Mononuclear cell (primary cell): Measurements from ENCODE around the gene CCDC57. TPM values are rescaled to one million over a fixed set of nuclear protein-coding genes. Genes with fewer than 3 reads are reported as not detected.
"Not testable (repeated sequence)": the region's sequence is repeated elsewhere in the genome, so short reads cannot be mapped to it uniquely, and the experiment has no call there.

ENCODE experiments used
- H3K27me3 ChIP-seq: 2 replicates; pipeline ENCODE4 v1.6.0; 2011; ENCODE audit warnings: low read length, control low read depth; ENCODE audit not compliant: insufficient read depth
- H3K4me1 ChIP-seq: 2 replicates; pipeline ENCODE4 v1.5.1; 2011; ENCODE audit warnings: mild to moderate bottlenecking, low read length, control low read depth; ENCODE audit not compliant: insufficient read depth
- H3K4me3 ChIP-seq: 2 replicates; pipeline ENCODE4 v1.5.1; 2011; ENCODE audit warnings: mild to moderate bottlenecking, low read length, moderate library complexity
- H3K9me3 ChIP-seq: 2 replicates; pipeline ENCODE4 v1.5.1; 2011; ENCODE audit warnings: low read depth, mild to moderate bottlenecking, control low read depth, low read length
- total RNA-seq: library from RNA; depleted of rRNA; stranded (reverse); fragments of >200 nt; gene quantifications from one replicate; pipeline ENCODE4 v1.2.3, GENCODE V29; 2012

Gene CCDC57
- total RNA-seq, 1 donor, result 36.6 TPM

DNA sequence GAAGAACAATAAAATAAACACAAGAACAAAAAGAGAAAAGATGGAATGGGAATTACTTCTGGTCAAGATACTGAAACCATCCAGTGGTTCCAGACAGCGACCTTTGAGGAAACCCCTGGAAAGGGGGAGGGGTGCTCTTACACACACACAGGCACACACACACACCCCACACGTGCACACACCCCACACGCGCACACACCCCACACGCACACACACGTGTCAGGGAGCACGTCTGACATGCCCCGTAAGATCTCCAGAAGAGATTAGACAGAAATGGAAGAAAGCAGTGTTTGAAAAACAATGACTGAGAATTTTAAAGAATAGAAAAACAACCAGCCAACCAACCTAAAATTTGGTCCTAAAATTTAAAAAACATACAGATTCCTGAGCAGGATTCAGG, 69.3 kb downstream of the CCDC57 start:
- Histone ChIP-seq H3K9me3 (no peaks in the 10 kb centered on the region), H3K4me1 (no peaks in the 10 kb centered on the region)

DNA sequence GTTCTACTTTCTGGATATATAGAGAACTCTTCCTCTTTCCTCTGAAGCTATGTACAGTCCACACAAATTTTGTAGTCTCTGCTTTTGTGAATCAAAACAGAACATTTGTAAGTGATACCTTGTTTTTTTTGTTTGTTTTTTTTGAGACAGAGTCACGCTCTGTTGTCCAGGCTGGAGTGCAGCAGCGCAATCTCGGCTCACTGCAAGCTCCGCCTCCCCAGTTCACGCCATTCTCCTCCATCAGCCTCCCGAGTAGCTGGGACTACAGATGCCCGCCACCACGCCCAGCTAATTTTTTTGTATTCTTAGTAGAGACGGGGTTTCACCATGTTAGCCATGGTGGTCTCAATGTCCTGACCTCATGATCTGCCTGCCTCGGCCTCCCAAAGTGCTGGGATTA, 72.7 kb downstream of the CCDC57 start:
- not testable (repeated sequence) for H3K4me1 ChIP-seq, H3K9me3 ChIP-seq, H3K27me3 ChIP-seq, H3K4me3 ChIP-seq

More for the DNA sequence above, 69.3 kb downstream of the CCDC57 start:
- H3K27me3 ChIP-seq, result no peaks in the 10 kb centered on the region
- H3K4me3 ChIP-seq, result no peak overlapping the region

- Histone ChIP-seq H3K27me3 (no peaks in the 10 kb centered on the region), H3K9me3 (no peaks in the 10 kb centered on the region), H3K4me1 (no peaks in the 10 kb centered on the region), H3K4me3 (no peak overlapping the region)
These were observed 74.1 kb downstream of the CCDC57 start for GRCh38 chr17:82138511-82138992.

DNA sequence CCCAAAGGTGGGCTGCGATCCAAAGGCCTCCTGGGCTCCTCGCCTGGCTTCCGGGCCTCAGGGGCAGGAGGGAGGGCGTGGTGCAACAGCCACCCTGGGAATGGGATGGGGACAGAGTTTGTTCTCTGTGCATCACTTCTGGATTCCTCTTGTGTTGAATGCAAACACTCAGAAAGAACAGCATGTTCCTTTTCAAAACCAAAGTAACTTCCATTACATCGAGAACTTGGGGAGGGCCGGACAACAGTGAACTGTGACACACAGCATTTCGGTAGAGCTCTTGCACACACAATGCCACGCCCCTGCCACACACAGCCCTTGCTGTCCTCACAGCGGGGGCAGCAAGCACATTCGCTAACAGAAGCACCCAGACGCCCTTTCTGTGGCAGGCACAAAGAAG, 78.5 kb downstream of the CCDC57 start:
- Histone ChIP-seq H3K4me3 (no peak overlapping the region), H3K27me3 (no peaks in the 10 kb centered on the region), H3K9me3 (no peaks in the 10 kb centered on the region), H3K4me1 (no peaks in the 10 kb centered on the region)

- not testable (repeated sequence) for H3K4me3 ChIP-seq, H3K9me3 ChIP-seq, H3K27me3 ChIP-seq, H3K4me1 ChIP-seq
These were observed 79.3 kb downstream of the CCDC57 start for GRCh38 chr17:82133166-82133953.

DNA sequence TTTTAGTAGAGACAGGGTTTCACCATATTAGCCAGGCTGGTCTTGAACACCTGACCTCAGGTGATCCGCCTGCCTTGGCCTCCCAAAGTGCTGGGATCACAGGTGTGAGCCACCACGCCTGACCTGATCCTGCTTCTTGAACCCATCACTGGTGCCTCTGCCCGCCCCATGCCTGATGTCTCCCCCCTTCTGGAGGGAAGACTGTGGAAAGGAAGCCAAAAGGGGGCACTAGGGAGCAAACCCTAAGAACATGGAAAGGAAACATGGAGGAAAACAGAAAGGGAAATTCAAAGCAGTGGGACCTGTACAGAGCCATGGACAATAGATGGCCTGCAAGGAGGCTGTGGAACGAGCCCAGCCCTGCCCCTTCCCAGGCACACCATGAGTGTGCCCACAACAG, 83.5 kb downstream of the CCDC57 start:
- H3K4me3 ChIP-seq, result no peak overlapping the region
- H3K9me3 ChIP-seq, result no peaks in the 10 kb centered on the region
- H3K4me1 ChIP-seq, result peaks cover 24% of the 10 kb centered on the region
- no peaks in the 10 kb centered on the region for H3K27me3 ChIP-seq

- Histone ChIP-seq H3K9me3 (no peaks in the 10 kb centered on the region), H3K4me1 (peaks cover 24% of the 10 kb centered on the region)
These were observed 84.4 kb downstream of the CCDC57 start for GRCh38 chr17:82128287-82128686.

DNA sequence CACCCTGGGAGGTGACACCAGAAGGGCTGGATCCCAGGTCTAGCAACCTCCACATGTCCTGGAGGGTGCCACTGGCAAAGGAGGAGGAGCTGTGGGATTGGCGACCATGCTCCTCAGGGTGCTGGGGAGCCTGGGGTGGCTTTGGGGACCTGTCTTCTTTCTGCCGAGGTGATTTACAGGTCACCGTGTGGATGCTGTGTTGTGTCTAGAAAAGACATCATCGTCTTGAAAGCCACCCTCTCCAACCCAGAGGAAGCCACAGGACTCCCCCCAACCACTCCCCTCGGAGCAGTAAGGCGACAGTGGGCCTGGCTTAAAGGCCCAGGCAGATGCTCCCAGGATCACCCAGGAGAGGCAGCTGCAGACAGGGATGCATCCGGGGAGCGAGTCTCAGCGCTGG, 84.9 kb downstream of the CCDC57 start:
- no peak overlapping the region for H3K4me3 ChIP-seq

More at GRCh38 chr17:82128287-82128686, 84.4 kb downstream of the CCDC57 start:
- Histone ChIP-seq H3K27me3 (no peaks in the 10 kb centered on the region), H3K4me3 (no peak overlapping the region)

GRCh38 chr17:82127315-82127595, 85.4 kb downstream of the CCDC57 start:
- Histone ChIP-seq H3K4me3 (no peak overlapping the region), H3K4me1 (peaks cover 27% of the 10 kb centered on the region), H3K27me3 (no peaks in the 10 kb centered on the region), H3K9me3 (no peaks in the 10 kb centered on the region)

More for the DNA sequence above, 84.9 kb downstream of the CCDC57 start:
- Histone ChIP-seq H3K27me3 (no peaks in the 10 kb centered on the region), H3K4me1 (peaks cover 24% of the 10 kb centered on the region), H3K9me3 (no peaks in the 10 kb centered on the region)

DNA sequence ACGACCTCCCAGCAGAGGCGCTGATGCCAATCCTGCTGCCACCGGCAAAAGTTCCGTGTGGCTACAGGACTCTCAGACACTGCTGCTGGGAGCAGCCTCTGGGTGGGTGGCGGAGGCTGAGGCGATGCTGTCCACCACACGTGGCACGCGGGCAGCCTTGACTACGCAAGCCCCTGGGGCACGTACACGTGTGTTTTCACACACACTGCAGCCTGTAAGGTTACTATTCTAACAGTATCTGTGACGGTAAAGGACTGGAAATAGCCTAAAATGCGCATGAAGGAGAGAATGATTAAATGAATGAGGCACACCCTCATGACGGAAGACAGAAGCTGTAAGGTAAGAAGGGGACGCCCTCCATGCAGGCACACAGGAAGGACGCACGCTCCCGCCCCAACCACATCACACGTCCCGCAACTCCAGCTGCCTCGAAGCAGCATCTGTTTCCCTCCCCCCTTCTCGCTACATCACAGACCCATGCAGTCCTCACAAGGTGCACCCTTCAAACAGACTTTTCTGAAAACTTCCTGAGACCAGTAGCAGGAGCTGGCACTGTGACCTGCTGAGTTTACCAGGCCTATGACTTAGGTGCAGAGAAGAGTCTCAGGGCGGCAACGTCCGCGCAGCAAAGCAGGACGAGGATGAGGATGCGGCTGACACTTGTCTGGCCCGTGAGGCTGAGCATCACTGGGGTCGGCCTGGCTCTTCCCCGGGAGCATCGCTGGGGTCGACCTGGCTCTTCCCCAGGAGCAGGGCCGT, 85.9 kb downstream of the CCDC57 start:
- H3K4me3 ChIP-seq, result no peak overlapping the region

GRCh38 chr17:82124101-82124500, 88.5 kb downstream of the CCDC57 start:
- no peaks in the 10 kb centered on the region for H3K27me3 ChIP-seq
- no peaks in the 10 kb centered on the region for H3K9me3 ChIP-seq
- H3K4me3 ChIP-seq, result no peak overlapping the region
- peaks cover 29% of the 10 kb centered on the region for H3K4me1 ChIP-seq

More for the DNA sequence above, 85.9 kb downstream of the CCDC57 start:
- Histone ChIP-seq H3K4me1 (peaks cover 29% of the 10 kb centered on the region), H3K27me3 (no peaks in the 10 kb centered on the region), H3K9me3 (no peaks in the 10 kb centered on the region)

DNA sequence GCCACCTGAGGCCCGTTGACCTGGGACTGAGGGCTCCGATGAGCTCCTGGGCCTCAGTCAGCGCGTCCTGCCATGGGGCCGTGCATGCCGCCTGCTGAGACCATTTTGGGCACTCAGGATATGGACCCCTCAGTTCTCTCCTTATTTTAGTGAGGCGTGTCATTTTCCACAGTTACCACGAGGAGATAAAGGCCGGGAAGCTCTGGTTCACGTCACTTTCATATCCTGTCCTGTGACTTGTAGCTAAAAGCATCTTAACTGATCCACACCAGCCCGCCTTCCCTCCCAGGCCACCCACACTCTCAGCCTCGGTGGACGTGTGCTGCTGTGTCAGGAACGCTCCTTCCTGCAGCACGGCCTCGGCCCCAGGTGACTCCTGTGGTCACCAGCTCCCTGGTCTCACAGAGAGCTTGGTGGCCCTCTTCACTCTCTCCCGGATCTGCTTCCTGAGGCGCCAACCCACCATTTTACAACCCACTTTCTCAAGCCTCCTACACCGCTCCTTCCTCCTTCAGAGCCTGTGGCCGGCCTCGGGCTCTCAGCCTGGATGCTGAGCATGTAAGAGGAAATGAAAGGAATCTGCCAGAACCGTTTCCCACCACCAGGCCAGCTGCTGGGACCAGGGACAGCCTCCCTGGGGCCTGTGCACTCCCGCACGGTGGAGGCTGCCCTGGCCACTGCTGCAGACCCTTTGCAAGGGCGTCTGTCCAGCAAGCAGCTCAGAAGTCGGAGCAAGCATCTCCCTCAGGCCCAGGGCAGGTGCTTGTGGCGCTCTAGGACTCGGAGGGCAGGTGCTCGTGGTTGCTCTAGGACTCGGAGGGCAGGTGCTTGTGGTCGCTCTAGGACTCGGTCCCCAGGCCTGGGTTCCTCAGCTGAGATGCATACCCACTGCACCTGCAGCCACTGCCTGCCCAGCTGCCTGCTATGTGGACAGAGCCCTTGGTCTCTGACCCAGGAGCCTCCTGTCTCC, 90.7 kb downstream of the CCDC57 start:
- Histone ChIP-seq H3K4me1 (peaks cover 12% of the 10 kb centered on the region), H3K4me3 (no peak overlapping the region), H3K9me3 (no peaks in the 10 kb centered on the region), H3K27me3 (no peaks in the 10 kb centered on the region)

DNA sequence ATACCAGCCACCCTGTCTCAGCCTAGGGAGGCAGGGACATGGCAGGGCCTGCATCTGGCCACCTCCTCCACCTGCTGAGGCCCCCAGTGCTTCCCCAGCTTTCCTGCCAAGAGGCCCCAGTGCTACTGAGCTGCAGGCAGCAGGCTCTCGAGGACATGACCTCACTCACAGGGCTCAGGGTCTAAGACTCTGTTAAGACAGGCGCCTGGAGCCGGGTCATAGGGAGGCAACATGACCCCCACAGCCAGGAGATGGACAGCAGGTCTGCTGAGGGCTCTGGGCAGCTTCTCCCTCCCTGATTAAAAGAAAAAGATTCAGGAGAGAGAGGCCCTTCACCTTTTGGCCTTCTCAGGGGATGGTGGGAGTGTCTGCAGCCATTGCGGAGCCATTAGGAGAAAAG, 91.4 kb downstream of the CCDC57 start:
- H3K9me3 ChIP-seq, result no peaks in the 10 kb centered on the region
- no peaks in the 10 kb centered on the region for H3K27me3 ChIP-seq
- H3K4me3 ChIP-seq, result no peak overlapping the region
- peaks cover 12% of the 10 kb centered on the region for H3K4me1 ChIP-seq

- no peak overlapping the region for H3K4me3 ChIP-seq
- H3K27me3 ChIP-seq, result no peaks in the 10 kb centered on the region
- H3K9me3 ChIP-seq, result no peaks in the 10 kb centered on the region
- H3K4me1 ChIP-seq, result peaks cover 5% of the 10 kb centered on the region
These were observed 92.5 kb downstream of the CCDC57 start for GRCh38 chr17:82120148-82120547.
